ENCODE data around the gene SCGB3A1. TPM values are rescaled to one million over a fixed set of nuclear protein-coding genes. Genes with fewer than 3 reads are reported as not detected.

SCGB3A1 gene
- total RNA-seq, 1 experiment from 2014 or later: not detected

GRCh38 chr5:180618487-180618828 lies 27.2 kb upstream of the SCGB3A1 start:
- peaks cover 3% of the 10 kb centered on the region; the same call in 1 of the 2 replicates for H3K27me3 ChIP-seq (ENCODE audit: insufficient read depth, low read length)
- H3K4me2 ChIP-seq (ENCODE audit: insufficient read depth, insufficient read length, low read length): peak overlapping the region; percentile 18
- Mint-ChIP-seq H3K4me1 (peaks cover 3 to 5% of the 10 kb centered on the region in 2 experiments; a peak in 3 of 4 replicates), H3K4me3 (peak overlapping the region; percentile 56 to 77), H3K27ac (no peak overlapping the region), H3K27me3 (ENCODE audit: low read depth) (peaks cover 17% of the 10 kb centered on the region), H3K36me3 (ENCODE audit: insufficient read depth in 1 of 3, low read depth in 3 of 3) (peaks cover 0 to 5% (median 0%) of the 10 kb centered on the region in 3 experiments; a peak in 3 of 7 replicates), H3K9me3 (no peaks in the 10 kb centered on the region)
- H3K23ac ChIP-seq (ENCODE audit: insufficient read length, low read depth, low read length): no peak overlapping the region
- no peak for DNase-seq
- H3K27ac ChIP-seq (ENCODE audit: insufficient read length, low read depth, low read length): no peak overlapping the region
- H3K14ac ChIP-seq (ENCODE audit: insufficient read depth, low read length): no peak overlapping the region
- peaks cover 4% of the 10 kb centered on the region for H3K23me2 ChIP-seq (ENCODE audit: insufficient read length, low read depth, low read length, poor library complexity, severe bottlenecking)
- WGBS (ENCODE audit: extremely low coverage, insufficient read length, low lambda C conversion rate): no CpG with 5 or more reads among the region's 15 CpGs
- no peak overlapping the region for H2BK20ac ChIP-seq (ENCODE audit: low read depth, low read length, poor library complexity, severe bottlenecking)
- no peak overlapping the region for H3K4ac ChIP-seq (ENCODE audit: low read depth, low read length)
- H4K91ac ChIP-seq (ENCODE audit: insufficient read length, low read depth, low read length): no peak overlapping the region
- H3K9ac ChIP-seq (ENCODE audit: extremely low read depth, insufficient read length, low read length): no peak overlapping the region
- H3K9me3 ChIP-seq (ENCODE audit: control insufficient read depth, low read depth, low read length): no peaks in the 10 kb centered on the region
- no peak overlapping the region for H4K5ac ChIP-seq (ENCODE audit: insufficient read length, low read depth, low read length)
- no peak overlapping the region for H3K18ac ChIP-seq (ENCODE audit: insufficient read length, low read depth, low read length)
- H3K56ac ChIP-seq (ENCODE audit: insufficient read length, low read depth, low read length): no peak overlapping the region
- no peaks in the 10 kb centered on the region for H3K79me1 ChIP-seq (ENCODE audit: insufficient read depth, low read depth, low read length, poor library complexity, severe bottlenecking)
- no peak overlapping the region for H2BK12ac ChIP-seq (ENCODE audit: insufficient read length, low read depth, low read length)
- no peaks in the 10 kb centered on the region for H3K79me2 ChIP-seq (ENCODE audit: insufficient read depth, low read length)
- no peak overlapping the region for H2AFZ ChIP-seq (ENCODE audit: low read length)
- no peak overlapping the region for H4K8ac ChIP-seq (replicated peaks; ENCODE audit: insufficient read length, low read depth, low read length)
- H3T11ph ChIP-seq (ENCODE audit: low read length): no peak overlapping the region
- no peaks in the 10 kb centered on the region for H3K4me1 ChIP-seq (ENCODE audit: insufficient read depth, low read length)
- H4K20me1 ChIP-seq (ENCODE audit: control insufficient read depth, insufficient read depth, insufficient read length): no peaks in the 10 kb centered on the region
- no peak overlapping the region for H2AK5ac ChIP-seq (ENCODE audit: insufficient read length, low read length)
- H2BK120ac ChIP-seq (ENCODE audit: low read depth, low read length, poor library complexity, severe bottlenecking): no peak overlapping the region
- H2BK15ac ChIP-seq (ENCODE audit: low read depth, low read length): no peak overlapping the region
- no peak overlapping the region for H2BK5ac ChIP-seq (ENCODE audit: insufficient read length, low read length)
- TF ChIP-seq, protein P1, sequence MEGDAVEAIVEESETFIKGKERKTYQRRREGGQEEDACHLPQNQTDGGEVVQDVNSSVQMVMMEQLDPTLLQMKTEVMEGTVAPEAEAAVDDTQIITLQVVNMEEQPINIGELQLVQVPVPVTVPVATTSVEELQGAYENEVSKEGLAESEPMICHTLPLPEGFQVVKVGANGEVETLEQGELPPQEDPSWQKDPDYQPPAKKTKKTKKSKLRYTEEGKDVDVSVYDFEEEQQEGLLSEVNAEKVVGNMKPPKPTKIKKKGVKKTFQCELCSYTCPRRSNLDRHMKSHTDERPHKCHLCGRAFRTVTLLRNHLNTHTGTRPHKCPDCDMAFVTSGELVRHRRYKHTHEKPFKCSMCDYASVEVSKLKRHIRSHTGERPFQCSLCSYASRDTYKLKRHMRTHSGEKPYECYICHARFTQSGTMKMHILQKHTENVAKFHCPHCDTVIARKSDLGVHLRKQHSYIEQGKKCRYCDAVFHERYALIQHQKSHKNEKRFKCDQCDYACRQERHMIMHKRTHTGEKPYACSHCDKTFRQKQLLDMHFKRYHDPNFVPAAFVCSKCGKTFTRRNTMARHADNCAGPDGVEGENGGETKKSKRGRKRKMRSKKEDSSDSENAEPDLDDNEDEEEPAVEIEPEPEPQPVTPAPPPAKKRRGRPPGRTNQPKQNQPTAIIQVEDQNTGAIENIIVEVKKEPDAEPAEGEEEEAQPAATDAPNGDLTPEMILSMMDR (conservative IDR thresholded peaks at IDR 0.05): no peak
